Ovary (tissue), 3 donors: ENCODE data around the gene MZT2B.
"Not testable (repeated sequence)": the region's sequence is repeated elsewhere in the genome, so short reads cannot be mapped to it uniquely, and the experiment has no call there.

ENCODE experiments used
- EP300 ChIP-seq: sonication (generic); formaldehyde crosslinking; IDR thresholded peaks from one replicate; pipeline ENCODE4 v1.6.1; 2017; ENCODE audit warnings: antibody characterized with exemption
- TF ChIP-seq, protein P1 (sequence below), 3 donors: fragments of 450-650 bp in 2 of 3; fragments of 200-600 bp in 1 of 3; IDR thresholded peaks; one replicate each; pipeline versions ENCODE4 v1.5.1 to v1.8.0; 2016 to 2022; ENCODE audit warnings: antibody characterized with exemption in 3 of 3, mild to moderate bottlenecking in 1 of 3
- donor health status: DM: no; HTN: no; CAD: no.

DNA sequence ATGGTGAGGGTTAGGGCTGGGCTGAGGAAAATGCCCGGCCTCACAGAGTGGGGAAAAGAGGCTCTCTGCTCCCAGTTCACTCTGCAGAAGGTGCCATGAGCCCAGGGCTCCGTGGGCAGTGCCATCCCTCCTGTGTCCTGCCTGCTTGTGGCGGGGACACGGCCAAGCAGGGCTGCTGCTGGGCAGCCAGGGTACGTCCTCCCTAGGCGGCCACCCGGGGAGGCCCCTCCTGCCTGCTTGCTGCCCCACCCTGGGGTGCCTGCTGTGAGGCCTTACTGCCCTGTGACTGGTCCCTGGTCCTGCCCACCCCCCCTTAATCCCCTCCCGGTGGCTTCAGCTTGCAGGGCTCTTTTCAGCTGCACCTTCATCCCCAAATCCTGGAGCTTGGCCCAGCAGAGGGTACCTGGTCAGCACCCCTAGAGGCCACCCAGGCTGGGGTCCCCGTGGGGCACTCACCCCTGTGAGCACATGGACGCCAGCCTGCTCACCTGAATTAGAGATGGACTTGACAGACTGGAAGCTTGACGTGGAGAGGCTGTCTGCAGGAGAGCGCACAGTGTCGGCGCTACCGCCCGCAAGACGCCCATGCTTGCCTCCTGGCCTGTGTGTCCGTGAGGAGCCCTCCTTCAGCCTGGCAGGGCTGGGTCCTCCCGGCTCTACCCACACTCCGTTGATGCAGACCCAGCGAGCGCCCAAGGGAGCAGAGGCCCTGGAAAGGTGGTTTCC, 40.3 kb upstream of the MZT2B start:
- not testable (repeated sequence) for TF ChIP-seq EP300
- TF ChIP-seq, protein P1, sequence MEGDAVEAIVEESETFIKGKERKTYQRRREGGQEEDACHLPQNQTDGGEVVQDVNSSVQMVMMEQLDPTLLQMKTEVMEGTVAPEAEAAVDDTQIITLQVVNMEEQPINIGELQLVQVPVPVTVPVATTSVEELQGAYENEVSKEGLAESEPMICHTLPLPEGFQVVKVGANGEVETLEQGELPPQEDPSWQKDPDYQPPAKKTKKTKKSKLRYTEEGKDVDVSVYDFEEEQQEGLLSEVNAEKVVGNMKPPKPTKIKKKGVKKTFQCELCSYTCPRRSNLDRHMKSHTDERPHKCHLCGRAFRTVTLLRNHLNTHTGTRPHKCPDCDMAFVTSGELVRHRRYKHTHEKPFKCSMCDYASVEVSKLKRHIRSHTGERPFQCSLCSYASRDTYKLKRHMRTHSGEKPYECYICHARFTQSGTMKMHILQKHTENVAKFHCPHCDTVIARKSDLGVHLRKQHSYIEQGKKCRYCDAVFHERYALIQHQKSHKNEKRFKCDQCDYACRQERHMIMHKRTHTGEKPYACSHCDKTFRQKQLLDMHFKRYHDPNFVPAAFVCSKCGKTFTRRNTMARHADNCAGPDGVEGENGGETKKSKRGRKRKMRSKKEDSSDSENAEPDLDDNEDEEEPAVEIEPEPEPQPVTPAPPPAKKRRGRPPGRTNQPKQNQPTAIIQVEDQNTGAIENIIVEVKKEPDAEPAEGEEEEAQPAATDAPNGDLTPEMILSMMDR (IDR thresholded peaks at IDR 0.05), result not testable (repeated sequence)
